GM19239 (cell line): ENCODE results near the gene POU2AF2.
"Not testable (repeated sequence)": the region's sequence is repeated elsewhere in the genome, so short reads cannot be mapped to it uniquely, and the experiment has no call there.

Experiments used
- DNase-seq: peaks from one replicate; pipeline ENCODE4 v3.0.0; 2011; ENCODE audit warnings: low spot score; ENCODE audit not compliant: insufficient read length
- FAIRE-seq: peaks from 2 replicates; lab custom pipeline; 2011; peaks lifted over from hg19 to GRCh38; lab: Jason Lieb, UNC

Gene POU2AF2

GRCh38 chr11:111253630-111254029 lies 8.1 kb downstream of the POU2AF2 start:
- FAIRE-seq (no peak), DNase-seq (no peak)

GRCh38 chr11:111258046-111258445 lies 12.5 kb downstream of the POU2AF2 start:
- FAIRE-seq (no peak), DNase-seq (no peak)

- no peak for FAIRE-seq
- no peak for DNase-seq
These were observed 14.4 kb downstream of the POU2AF2 start for GRCh38 chr11:111259896-111260295.

GRCh38 chr11:111260811-111261210 lies 15.3 kb downstream of the POU2AF2 start:
- no peak for FAIRE-seq

GRCh38 chr11:111264646-111265045 lies 19.1 kb downstream of the POU2AF2 start:
- DNase-seq (no peak), FAIRE-seq (no peak)

More at GRCh38 chr11:111260811-111261210, 15.3 kb downstream of the POU2AF2 start:
- no peak for DNase-seq

- DNase-seq (no peak), FAIRE-seq (no peak)
These were observed 19.9 kb downstream of the POU2AF2 start for GRCh38 chr11:111265421-111265820.

- FAIRE-seq, DNase-seq: not testable (repeated sequence)
These were observed 22.8 kb downstream of the POU2AF2 start for GRCh38 chr11:111268303-111268702.

GRCh38 chr11:111269146-111269868 lies 23.8 kb downstream of the POU2AF2 start:
- FAIRE-seq (no peak), DNase-seq (no peak)

GRCh38 chr11:111272420-111272819 lies 26.9 kb downstream of the POU2AF2 start:
- DNase-seq = no peak
- FAIRE-seq = no peak

GRCh38 chr11:111282562-111283075 lies 37.1 kb downstream of the POU2AF2 start:
- DNase-seq (no peak), FAIRE-seq (no peak)

- FAIRE-seq (no peak), DNase-seq (no peak)
These were observed 38.5 kb downstream of the POU2AF2 start for GRCh38 chr11:111283945-111284481.

GRCh38 chr11:111285189-111286091 lies 39.9 kb downstream of the POU2AF2 start:
- no peak for DNase-seq
- FAIRE-seq = no peak

GRCh38 chr11:111291764-111292163 lies 46.2 kb downstream of the POU2AF2 start:
- DNase-seq = no peak
- no peak for FAIRE-seq

- not testable (repeated sequence) for FAIRE-seq, DNase-seq
These were observed 46.9 kb downstream of the POU2AF2 start for GRCh38 chr11:111292408-111292807.

- no peak for DNase-seq
- FAIRE-seq = no peak
These were observed 50.7 kb downstream of the POU2AF2 start for GRCh38 chr11:111296196-111296595.

GRCh38 chr11:111297696-111298095 lies 52.2 kb downstream of the POU2AF2 start:
- FAIRE-seq (no peak), DNase-seq (no peak)

- no peak for DNase-seq
- no peak for FAIRE-seq
These were observed 53.0 kb downstream of the POU2AF2 start, which contains the start of gene POU2AF3 for GRCh38 chr11:111298413-111299100. POU2AF3 (plus strand) TSS chr11:111298546; CDS start chr11:111298582, 36 bp downstream.

GRCh38 chr11:111299101-111300026 lies 53.8 kb downstream of the POU2AF2 start:
- peak; percentile 38 for DNase-seq
- FAIRE-seq = no peak

- no peak for FAIRE-seq
- DNase-seq = no peak
These were observed 55.0 kb downstream of the POU2AF2 start for GRCh38 chr11:111300569-111300968.
